Activated CD4-positive, alpha-beta T cell treated with anti-CD3 and anti-CD28 coated beads, Interleukin-2, amount 50 U/mL, for 1 hour (primary cell): ENCODE data around the gene SLC5A4.
"Not testable (repeated sequence)": the region's sequence is repeated elsewhere in the genome, so short reads cannot be mapped to it uniquely, and the experiment has no call there.

Experiments used
- DNase-seq: peaks from one replicate; pipeline ENCODE4 v3.0.0-alpha.2; 2020

Gene SLC5A4

DNA sequence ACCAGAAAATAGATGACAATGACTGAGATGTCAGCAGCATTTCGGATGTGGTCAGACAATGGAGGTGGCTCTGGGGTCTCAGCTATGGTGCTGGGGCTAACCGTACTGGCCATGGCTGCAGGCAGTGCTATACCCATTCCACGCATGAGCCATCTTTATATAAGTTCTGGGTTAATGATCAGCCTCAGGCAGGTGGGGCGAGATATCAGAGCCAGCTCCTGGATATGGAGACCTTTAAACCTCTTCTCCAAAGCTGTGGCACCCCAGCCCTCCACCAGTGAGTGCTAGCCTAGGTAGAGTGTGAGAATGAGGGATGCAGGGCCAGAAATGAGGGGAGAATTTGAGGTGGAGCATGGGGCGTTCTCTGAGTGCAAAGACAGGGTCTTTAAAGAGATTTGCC is at the start of gene SLC5A4:
Gene SLC5A4, minus strand, starts transcription at position 131 of the 400 bp plus-strand sequence. Its CDS starts 18 bp downstream, at position 113.
- DNase-seq, result no peak

DNA sequence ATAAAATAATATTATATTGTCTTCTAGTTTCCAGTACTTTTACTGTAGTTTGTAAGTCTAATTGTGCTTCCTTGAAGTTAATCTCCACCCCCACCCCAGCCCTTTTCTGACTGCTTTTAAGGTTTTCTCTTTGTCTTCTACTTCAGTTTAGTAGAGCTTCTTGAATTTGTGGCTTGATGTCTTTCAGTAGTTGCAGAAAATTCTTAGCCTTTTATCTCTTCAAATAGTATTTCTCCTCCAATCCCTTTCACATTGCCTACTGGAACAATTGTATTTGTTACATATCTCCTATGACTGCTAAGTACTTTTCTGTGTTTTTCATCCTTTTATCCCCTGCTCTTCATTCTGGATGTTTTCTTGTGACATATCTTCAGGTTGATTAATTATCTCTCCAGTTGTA is 38.8 kb upstream of the SLC5A4 start:
- DNase-seq, result not testable (repeated sequence)

DNA sequence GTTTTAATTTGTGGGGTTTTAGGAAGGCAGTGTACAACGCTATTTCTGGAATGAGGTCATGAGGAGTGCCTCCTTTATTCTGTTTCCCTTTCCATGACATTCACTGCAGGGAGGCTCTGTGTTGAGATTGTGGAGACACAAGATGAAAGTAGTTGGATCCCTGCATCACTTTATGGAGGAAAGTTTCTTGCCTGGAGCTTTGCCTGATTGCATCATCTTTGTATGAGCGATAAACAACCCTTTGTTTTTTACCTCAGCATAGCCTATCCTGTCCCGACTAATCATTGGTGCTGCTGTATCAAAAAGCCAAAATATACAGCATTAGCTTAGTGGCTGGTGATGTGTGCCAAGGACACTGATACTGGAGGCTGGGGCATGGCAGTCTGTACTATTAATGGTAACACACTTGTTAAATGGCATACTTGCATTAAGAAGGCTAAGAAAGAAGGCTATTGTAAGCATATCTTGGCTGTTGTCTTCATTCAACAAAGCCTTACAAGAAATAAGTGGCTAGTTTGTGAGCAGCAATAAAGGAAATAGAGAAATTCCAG is 31.2 kb upstream of the SLC5A4 start:
- no peak for DNase-seq

DNA sequence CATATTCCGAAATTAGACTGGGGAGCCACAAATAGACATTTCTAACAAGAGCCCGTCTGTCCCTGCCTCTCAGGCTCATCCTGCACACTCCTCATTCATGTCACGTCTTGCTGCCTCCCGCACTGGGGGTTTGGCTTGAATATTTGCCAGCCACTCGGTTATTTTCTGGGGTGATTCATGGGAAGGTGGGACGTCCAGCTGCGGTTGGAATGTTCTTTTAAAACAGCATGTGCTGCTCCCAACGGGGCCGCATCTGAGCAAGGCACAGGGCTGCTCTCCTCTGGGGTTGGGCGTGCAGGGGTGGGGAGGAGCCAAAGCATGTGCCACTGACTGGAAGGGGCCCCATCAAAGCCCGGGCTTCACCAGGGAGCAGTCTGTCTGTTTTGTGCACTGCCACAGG is 25.9 kb upstream of the SLC5A4 start:
- no peak for DNase-seq

DNA sequence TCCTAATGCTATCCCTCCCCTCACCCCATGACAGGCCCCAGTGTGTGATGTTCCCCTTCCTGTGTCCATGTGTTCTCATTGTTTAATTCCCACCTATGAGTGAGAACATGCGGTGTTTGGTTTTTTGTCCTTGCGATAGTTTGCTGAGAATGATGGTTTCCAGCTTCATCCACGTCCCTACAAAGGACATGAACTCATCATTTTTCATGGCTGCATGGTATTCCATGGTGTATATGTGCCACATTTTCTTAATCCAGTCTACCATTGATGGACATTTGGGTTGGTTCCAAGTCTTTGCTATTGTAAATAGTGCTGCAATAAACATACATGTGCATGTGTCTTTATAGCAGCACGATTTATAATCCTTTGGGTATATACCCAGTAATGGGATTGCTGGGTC is 20.2 kb upstream of the SLC5A4 start:
- DNase-seq, result not testable (repeated sequence)

DNA sequence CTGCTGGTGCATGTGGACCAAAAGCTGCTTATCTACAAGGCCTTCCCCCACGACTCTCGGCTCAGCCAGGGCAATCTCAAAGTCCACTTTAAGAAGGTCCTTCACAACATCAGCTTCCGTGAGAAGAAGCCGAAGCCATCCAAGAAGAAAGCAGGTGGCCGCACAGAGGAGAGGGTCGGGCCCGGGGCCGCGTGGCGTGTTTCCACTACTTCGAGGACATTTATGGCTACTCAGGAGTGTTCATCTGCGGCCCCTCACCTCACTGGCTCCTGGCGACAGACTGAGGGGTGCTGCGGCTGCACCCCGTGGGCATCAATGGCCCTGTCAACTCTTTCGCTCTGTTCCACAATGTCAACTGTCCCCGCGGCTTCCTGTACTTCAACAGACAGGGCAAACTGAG is 16.2 kb upstream of the SLC5A4 start:
- no peak for DNase-seq

DNA sequence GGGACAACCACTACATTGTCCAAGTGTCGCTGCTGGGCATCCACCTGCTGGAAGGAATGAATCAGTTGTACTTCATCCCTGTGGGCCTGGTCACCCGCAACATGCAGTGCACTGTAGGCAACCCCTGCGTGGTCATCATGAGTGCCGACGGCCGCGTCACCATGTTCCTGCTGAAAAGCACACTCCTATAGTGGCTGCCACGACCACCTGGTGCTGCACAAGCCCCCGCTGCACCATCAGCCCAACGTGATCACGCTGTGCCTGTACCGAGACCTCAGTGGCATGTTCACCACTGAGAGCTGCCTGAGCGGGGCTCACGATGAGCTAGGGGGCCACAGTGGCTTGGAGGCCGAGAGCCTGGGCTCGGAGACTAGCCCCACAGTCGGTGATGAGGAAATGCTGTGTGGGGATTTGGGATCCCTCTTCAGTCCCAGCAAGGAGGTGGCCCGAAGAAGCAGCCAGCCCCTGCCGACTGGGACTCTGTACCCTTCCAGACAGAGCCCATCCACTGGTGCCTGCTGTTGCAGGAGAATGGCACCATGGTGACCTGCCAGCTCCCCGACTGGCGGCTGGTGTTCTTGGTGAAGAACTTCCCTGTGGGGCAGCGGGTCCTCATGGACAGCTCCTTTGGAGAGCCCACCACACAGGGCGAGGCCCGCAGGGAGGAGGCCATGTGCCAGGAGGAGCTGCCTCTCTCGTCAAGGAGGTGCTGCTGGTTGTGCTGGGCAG is 15.7 kb upstream of the SLC5A4 start:
- no peak for DNase-seq

DNA sequence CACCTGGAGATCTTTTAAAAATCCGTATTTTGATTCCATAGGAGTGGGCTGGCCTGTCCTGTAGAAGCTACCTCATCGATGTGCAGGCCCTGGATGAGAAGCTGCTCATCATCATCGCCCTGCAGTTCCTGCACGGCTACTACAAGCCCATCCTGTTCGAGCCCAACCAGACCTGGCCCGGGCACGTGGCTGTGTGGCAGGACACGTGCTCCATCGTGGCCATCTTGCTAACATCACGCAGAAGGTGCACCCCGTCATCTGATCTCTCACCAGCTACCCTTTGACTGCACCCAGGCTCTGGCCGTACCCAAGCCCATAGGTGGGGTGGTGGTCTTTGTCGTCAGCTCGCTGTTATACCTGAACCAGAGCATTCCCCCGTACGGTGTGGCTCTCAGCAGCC is 14.2 kb upstream of the SLC5A4 start:
- DNase-seq, result no peak

DNA sequence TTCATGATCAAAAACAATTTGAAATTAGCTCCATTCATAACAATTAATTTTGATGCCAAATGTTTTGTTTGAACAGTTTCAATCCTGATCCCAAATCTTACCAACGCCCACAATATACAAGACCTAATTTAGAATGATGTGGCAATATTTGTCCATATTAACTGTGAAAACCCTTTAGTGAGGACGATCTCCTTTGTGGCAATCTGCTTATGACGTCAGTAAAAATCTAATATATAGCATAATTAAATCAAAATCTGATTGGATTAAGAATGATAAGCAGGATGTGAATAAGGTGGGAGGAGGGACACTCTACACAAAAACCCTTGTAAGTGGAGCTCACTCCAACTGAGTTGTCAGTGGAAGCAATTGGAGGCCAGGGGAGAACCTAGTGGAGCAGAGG is 11.9 kb upstream of the SLC5A4 start:
- no peak for DNase-seq

DNA sequence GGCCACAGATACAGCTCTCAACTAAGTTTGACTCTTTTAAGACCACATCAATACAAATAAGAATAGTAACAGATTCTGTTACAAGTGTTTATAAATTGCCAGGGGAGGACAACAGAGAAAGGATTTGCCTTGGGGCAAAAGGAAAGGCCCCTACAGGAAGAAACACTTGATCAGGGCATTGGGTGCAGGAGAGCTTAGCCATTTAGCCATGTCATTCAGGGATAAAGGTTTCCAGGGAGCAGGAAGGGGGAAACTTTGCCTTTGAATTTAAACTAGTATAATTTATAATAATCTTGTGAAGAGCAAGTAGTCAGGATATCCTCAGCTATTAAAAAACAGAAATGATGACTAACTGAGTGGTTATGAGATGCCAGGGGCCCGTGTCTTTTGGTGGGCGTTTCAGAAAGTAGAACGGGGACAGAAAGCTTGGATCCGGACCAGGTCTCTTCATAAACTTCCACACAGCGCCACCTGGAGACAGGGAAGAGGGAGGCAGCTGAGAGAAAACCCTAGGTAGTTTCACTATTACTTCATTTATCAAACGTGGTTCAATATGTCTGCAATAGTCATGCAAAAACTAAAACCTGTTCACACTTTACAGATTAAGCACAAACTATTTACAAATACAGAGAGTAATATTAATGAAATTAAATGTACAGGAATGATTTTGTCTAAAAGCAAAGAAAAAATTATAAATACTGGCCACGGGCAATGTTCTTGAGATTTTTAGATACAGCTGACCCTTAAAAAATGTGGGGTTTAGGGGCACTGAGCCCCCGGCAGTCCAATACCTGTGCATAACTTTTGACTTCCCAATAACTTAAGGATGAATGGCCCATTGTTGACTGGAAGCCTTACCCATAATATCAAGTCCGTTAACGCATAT is 11.0 kb upstream of the SLC5A4 start:
- peak; percentile 62 for DNase-seq

DNA sequence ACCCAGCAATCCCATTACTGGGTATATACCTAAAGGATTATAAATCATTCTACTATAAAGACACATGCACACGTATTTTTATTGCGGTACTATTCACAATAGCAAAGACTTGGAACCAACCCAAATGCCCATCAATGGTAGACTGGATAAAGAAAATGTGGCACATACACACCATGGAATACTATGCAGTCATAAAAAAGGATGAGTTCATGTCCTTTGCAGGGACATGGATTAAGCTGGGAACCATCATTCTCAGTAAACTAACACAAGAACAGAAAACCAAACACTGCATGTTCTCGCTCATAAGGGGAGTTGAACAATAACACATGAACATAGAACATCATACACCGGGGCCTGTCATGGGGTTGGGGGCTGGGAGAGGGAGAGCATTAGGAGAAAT is 8.5 kb upstream of the SLC5A4 start:
- not testable (repeated sequence) for DNase-seq

DNA sequence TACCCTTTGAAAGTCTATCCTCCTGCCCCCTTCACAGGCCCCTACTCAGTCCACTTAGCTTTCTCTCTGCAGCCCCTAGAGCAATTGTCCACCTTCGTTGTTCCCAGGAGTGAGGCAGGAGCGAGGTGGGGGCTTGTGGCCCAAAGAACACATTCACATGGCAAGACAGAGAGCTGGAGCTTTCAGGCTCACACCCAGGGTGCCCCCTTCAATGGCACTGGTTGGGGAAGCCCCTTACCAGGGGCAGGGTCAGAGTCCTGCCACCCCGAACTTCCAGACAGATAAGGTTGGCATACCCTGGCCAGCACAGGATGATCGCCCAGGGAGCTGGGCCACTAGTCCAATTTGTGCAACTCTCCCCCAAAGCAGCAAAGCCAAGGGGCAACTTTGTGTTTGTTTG is 6.2 kb upstream of the SLC5A4 start:
- no peak for DNase-seq

DNA sequence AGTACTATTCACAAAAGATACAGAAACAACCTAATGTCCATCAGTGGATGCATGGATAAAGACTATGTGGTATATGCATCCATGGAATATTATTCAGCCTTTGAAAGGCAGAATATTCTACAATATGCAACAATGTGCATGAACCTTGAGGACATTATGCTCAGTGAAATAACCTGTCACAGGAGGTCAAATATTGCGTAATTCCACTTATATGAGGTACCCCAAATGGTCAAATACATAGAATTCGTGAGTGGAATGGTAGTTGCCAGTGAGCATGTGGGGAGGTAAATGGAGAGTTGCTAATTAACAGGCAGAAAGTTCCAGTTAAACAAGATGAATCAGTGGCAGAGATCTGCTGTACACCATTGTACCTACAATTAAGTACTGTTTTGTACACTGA is 3.6 kb upstream of the SLC5A4 start:
- DNase-seq, result no peak

DNA sequence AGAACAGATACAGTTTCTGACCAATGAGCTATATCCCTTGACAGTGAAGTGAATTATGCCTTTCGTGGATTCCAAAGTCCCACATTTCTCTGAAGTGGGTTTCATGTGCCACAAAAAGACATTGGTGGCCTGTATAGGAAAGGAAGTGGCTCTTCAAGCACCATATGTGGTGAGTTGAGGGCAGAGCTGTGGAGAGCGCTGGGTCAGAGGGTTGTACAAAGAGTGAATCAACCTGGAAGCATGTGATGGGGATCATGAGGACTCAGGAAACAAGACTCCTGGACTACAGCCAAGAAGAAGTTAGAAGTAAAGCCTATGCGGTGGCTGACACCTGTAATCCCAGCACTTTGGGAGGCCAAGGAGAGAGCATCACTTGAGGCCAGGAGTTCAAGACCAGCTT is 579 bp upstream of the SLC5A4 start:
- DNase-seq, result no peak

DNA sequence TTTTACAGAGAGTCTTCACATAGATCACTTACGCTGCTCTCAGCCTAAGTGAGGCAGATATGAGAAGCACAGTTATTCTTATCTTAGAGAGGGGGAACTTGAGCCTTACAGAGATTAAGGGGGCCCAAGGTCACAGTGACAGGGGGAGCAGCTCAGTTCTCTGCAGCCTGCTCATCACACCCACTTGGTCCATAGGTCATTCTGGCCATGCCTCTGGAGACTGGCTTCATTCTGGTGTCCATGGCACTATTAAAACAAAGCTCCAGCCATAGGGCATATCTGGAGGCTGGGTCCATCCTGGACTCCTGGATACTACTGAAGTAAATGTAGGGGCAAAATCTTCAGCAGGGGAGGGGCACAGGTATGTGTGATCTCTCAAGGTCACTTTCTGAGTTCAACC is 5.9 kb downstream of the SLC5A4 start:
- no peak for DNase-seq

DNA sequence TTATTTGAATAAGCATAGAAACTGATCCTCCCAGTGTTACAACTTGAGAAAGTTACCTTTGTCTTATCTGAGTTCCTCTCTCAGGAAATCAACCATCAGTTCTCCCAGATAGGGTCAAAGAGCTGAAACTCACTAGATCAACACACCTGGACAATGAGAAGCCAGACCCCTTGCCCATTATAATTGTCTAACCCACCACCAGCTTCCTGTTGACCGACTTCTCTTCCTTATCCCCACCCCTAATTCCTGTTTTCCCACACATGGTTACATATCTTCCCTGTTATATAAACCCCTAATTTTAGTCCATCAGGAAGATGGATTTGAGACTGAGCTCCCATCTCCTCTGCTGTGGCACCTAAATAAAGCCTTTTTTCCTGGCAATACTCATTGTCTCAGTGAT is 6.9 kb downstream of the SLC5A4 start:
- no peak for DNase-seq

DNA sequence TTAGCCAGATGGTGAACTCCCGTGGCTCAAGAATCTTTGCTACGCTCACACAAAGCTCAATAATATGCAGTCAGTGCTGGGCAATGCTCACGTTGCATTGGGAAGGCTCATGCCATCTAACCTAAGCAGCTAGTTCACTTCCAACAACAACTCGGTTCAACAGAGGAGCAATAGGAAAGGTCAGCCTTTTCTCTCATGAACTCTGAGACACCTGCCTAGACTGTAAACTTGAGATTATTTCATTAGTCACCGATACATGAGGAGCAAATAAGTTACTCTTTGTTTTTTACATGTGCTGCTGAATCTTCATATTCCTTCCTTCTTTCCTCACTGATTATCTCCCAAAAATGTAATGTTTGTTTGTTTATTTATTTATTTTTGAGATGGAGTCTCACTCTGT is 9.0 kb downstream of the SLC5A4 start:
- DNase-seq, result no peak

DNA sequence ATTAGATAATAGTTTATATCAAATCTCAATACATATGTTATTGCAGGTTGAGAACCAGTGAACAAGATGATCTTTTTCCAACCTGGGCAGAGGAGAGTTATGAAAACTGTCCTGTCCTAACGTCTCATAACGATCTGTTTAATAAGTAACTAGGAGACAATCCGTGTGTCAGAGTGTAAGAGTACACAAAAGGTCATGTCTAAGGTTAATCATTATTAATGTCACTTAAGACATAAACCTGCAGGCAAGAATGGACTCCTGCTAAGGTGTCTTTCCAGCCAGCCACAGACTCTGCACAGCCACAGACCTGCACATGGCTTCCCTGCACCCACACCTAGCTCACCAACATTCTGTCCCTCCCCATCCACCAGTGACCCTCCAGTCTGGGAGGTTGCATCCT is 10.1 kb downstream of the SLC5A4 start:
- no peak for DNase-seq

DNA sequence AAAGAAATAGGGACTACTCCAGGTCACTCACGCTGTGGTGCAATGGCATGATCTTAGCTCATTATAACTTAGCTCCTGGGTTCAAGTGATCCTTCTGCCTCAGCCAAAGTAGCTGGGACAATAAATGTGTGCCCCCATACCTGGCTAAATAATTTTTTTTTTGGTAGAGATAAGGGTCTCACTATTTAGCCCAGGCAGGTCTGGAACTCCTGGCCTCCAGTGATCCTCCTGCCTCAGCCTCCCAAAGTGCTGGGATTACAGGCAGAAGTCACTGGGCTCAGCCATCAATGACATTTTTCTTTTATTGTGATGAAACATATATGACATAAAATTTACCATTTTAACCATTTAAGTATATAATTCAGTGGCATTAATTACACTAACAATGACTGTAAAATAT is 10.6 kb downstream of the SLC5A4 start:
- DNase-seq, result no peak

DNA sequence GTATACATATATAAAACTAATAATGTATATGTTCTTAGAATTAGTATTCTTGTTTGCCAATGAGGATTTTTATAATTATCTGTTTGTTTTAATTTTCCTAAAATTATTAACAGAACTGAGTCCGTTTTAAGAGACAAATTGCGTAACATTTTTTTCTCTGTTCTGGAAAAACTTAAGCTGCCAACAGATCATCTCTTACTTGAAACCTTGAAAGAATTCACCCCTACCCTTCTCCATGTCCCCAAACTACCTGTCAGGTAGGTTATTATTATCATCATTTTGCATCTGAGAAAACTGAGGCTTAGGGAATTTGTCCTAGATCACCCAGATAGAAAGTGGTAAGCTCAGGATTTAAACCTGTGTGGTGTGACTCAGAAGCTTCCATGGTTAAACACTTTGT is 14.7 kb downstream of the SLC5A4 start:
- DNase-seq, result no peak

DNA sequence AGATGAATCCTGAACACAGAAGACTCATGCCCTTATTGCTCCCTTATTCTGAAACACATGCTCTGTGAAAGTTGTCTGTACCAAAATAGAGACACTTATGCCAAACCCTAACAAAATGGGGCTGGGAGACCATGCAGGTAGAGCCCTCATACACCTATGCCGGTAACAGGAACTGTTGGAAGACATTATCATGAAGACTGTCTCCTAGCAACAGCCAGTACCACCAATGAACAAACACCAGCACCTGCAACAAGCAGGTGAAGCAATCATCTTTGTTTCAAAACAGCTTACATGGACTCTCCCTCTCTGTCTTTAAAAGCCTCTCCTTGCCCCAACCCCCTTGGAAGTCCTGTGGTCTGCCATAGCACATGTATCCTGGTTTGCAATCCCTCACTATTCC is 17.2 kb downstream of the SLC5A4 start:
- DNase-seq, result no peak

DNA sequence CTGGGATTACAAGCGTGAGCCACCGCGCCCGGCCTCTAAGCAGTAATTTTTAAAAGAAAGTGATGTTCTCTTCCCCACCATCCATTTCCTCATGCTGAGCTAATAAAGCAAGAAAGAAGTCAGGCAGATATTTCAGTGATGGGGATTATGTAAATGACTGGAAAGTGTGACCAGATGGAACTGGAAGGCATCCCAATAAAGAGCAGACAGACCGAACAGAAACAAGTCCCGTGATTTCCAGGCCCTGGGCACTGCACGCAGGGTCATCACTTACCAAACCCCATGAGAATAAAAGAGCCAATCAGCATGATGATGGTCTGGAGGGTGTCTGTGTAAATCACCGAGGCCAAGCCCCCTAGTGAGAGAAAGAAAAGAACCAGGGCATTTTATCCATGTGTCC is 18.2 kb downstream of the SLC5A4 start:
- DNase-seq, result no peak

DNA sequence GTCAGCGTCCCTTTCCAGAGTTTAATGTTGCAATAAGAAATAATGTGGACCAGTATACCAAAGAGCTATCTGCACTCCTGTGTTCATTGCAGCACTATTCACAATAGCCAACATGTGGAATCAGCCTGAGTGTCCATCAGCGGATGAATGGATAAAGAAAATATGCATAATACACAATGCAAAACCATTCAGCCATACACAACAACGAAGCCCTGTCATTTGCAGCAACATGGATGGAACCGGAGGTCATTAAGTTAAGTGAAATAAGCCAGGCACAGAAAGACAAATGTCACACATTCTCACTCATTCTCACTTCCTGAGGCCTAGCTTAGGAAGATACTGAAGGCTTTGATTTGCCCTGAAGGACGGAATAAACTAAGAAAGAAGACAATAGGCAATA is 22.1 kb downstream of the SLC5A4 start:
- DNase-seq, result no peak

DNA sequence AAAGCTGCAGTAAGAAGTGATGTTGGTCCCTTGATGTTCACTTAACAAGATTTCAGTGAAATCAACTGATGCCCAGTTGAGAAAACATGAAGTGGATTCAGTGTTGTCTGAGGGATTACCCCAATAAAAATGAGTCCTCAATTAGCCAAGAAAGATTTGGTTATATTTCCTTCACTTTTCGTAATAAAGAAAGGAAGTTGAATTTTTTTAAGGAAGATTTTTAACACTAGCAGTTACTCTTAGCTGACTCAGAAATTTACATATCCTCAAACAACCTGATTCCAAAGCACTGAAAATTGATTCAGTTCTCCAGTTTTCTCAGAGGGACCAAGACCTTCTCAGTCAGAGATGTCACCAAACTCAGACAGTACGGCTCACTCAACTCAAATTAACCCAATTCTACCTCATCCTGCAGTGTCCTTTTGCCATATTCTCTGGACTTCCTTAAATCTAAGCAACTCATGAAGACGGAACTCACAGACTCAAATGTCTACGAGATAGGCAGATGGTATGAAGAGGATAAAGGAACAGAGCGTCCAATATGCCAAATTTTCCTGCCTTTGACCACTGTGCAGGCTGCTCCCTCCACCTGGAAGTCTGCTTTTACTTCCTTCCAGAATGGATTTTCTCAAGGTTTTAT is 22.8 kb downstream of the SLC5A4 start:
- DNase-seq, result no peak
